Motor neuron (in vitro differentiated cells): ENCODE measurements around the gene FNDC3A. TPM values are rescaled to one million over a fixed set of nuclear protein-coding genes. Genes with fewer than 3 reads are reported as not detected.
"Not testable (repeated sequence)": the region's sequence is repeated elsewhere in the genome, so short reads cannot be mapped to it uniquely, and the experiment has no call there.

Experiments used
- ATAC-seq, 8 experiments: fragments of 200-7000 bp; cut with Tn5 transposase; replicated peaks in 6 of 8; 2 replicates each; pipeline ENCODE4 v1.8.0; 2021; ENCODE audit warnings: mild to moderate bottlenecking in 8 of 8, moderate library complexity in 8 of 8
- H3K27ac ChIP-seq, 2 donors: fragments of 250-450 bp; sonication (Bioruptor Pico); 2 replicates each; pipeline ENCODE4 v1.9.0; 2021; ENCODE audit warnings: antibody characterized with exemption in 2 of 2, mild to moderate bottlenecking in 2 of 2, moderate library complexity in 1 of 2
- H3K4me1 ChIP-seq, 2 donors: fragments of 250-450 bp; sonication (Bioruptor Pico); replicated peaks in 1 of 2; 2 replicates each; pipeline ENCODE4 v1.6.1; 2021; ENCODE audit warnings: antibody characterized with exemption in 2 of 2, mild to moderate bottlenecking in 2 of 2, moderate library complexity in 1 of 2
- H3K4me3 ChIP-seq, 5 donors: fragments of 250-450 bp; sonication (Bioruptor Pico); 2 replicates each; pipeline ENCODE4 v1.9.0; 2021; ENCODE audit warnings: antibody characterized with exemption in 5 of 5, mild to moderate bottlenecking in 5 of 5, moderate library complexity in 4 of 5
- WGBS, 10 experiments: fragments of 450-650 bp; shearing (Covaris generic); methylation state at CpG; one replicate each; pipeline ENCODE4 v1.0.0; 2022; 5-methylcytosine and 5-hydroxymethylcytosine counted together
- in situ Hi-C, 9 experiments: fragments of 400-800 bp; cut with MboI; loops; one replicate each; pipeline ENCODE4 v1.15.0; 2021; ENCODE audit warnings: low sequenced_read_pairs in 9 of 9, low pct_unique_long_range_greater_than_20kb in 2 of 9; ENCODE audit not compliant: unreplicated experiment in 9 of 9
- total RNA-seq, 8 experiments: library from RNA; unstranded; fragments of 300-600 nt; gene quantifications; 2 replicates each; pipeline versions ENCODE4 v1.2.3 to v1.2.4, GENCODE V29; 2022

Gene FNDC3A
- total RNA-seq, 8 experiments from 2014 or later: 41.0 to 83.4 (median 49.5) TPM

DNA sequence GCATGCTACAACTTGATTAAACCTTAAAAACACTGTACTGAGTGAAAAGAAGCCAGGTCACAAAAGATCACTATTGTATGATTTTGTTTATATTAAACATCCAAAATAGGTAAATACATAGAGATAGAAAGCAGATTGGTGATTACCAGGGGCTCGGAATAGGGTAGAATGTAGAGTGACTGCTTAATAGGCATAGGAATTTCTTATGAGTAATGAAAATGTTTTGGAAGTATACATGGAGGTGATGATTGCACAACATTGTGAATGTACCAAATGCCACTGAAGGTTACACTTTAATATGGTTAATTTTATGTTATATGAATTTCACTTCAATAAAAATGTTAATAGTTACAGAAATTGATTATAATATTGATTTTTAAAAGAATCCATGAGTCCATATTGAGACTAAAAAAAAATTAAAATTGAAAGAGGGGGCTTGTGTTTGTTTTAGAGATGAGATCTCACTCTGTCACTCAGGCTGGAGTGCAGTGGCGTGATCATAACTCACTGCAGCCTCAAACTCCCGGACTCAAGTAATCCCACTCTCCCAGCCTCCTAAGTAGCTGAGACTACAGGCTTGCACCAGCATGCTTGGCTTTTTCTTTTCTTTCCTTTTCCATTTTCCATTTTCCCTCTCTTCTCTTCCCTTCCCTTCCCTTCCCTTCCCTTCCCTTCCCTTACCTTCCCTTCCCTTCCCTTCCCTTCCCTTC lies 85.1 kb downstream of the FNDC3A start:
- Histone ChIP-seq H3K4me3 (no peak overlapping the region), H3K27ac (no peak overlapping the region), H3K4me1 (no peaks in the 10 kb centered on the region)
- WGBS, 10 experiments: 65 to 100% (median 94%) methylated on average over 1 to 3 of the region's 3 CpGs; no CpG with 5 or more reads in 1 of the 10 experiments
- in situ Hi-C loops: no loop called here
- ATAC-seq: no peak

DNA sequence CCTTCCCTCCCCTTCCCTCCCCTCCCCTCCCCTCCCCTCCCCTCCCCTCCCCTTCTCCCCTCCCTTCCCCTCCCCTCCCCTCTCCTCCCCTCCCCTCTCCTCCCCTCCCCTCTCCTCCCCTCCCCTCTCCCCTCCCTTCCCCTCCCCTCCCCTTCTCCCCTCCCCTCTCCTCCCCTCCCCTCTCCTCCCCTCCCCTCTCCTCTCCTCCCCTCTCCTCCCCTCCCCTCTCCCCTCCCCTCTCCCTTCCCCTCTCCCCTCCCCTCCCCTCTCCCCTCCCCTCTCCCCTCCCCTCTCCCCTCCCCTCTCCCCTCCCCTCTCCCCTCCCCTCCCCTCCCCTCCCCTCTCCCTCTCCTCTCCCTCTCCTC lies 85.7 kb downstream of the FNDC3A start:
- H3K4me3 ChIP-seq, H3K4me1 ChIP-seq, ATAC-seq, H3K27ac ChIP-seq, in situ Hi-C loops: not testable (repeated sequence)

DNA sequence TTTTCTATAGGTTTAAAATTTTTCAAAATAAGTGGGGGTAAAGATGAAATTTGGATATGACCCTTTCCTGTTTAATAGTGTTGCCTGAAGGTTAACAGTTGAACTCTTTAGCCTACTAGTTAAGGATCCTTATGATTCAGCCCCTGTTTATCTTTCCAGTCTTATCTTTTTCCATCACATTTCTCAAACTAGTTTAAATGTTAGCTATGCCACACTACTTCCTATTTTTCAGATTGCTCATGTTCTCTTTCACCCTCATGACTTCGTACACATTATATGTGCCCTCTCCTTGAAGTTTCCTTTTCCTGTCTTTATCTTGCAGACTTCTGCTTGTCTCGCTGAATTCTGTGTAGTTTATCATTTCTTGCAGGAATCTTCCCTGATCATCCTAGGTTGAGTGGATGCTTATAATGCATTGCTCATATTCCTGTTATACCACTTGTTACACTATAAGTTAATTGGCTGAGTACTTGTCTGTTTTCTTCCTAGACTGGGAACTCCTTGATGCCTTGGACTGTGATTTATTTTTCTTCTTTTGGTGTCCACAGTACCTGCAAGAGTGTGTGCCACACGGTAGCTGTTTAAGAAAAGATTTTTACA lies 86.7 kb downstream of the FNDC3A start:
- Histone ChIP-seq H3K4me3 (no peak overlapping the region), H3K27ac (no peak overlapping the region), H3K4me1 (no peaks in the 10 kb centered on the region)
- in situ Hi-C loops: no loop called here
- ATAC-seq: no peak
- 51 to 100% (median 90%) methylated on average over 2 to 3 of the region's 3 CpGs for WGBS, 10 experiments

DNA sequence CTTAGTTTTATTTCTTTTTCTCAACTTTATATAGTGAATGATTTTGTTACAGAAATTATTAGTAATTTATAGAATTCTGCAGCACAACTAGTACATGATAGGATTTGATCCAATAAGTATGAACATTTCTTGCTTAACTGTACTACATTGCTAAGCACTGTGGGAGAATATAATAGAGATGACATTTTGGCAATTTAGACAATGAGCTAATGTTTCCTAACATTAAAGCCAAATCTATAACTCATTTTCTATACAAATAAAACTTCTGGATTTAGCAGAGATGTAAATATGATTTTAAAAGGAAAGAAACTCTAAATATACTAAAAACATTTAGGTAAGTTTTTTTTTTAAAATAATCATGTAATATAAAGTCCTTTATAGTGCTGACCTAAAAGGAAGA lies 87.3 kb downstream of the FNDC3A start:
- in situ Hi-C loops: no loop called here
- ATAC-seq: no peak
- Histone ChIP-seq H3K27ac (no peak overlapping the region), H3K4me1 (no peaks in the 10 kb centered on the region), H3K4me3 (no peak overlapping the region)

DNA sequence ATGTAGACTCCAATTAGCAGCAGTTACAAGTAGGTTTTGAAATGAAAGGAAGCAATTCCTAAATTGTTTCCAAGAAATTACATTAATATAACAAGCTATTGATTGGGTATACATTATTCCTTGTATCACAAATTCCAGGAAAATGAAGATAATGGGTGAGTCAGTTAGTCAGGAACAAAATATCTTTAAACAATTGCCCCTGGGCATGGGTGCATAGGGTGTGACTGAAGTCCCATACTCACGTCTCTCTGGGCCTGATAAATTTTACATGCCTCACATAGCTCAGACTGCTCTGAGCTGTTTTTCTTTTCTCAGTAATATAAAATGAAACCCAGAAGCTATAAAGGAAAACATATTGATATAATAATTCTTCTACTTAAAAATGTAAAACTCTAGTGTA lies 87.8 kb downstream of the FNDC3A start:
- no peaks in the 10 kb centered on the region for H3K4me1 ChIP-seq
- H3K27ac ChIP-seq: no peak overlapping the region
- no peak overlapping the region for H3K4me3 ChIP-seq
- WGBS, 10 experiments: 0 to 100% (median 30%) methylated on average over 1 of the region's 1 CpG; no CpG with 5 or more reads in 4 of the 10 experiments
- ATAC-seq: peak in 3 of 8 experiments; percentile 90 to 97 (median 90)
- in situ Hi-C loops: no loop called here

DNA sequence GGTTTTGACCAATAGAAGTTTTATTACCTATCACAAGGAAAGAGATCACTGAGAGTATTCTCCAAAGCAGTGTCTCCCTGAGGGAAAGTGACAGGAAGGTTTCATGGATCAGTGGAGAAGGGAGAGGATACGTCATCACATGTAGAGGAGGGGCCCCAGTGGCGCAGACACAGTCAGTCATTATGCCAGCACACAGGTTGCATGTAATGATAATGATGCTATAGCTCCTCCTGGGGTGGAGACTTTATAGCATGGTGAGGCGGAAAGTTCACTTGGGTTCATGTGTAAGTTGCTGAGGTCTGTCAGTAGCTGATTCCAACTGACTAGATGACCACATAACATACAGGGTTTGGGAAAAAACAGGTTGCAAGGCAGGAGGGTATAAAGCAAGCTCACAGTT lies 88.8 kb downstream of the FNDC3A start:
- Histone ChIP-seq H3K27ac (no peak overlapping the region), H3K4me1 (no peaks in the 10 kb centered on the region), H3K4me3 (no peak overlapping the region)
- WGBS, 10 experiments: 83 to 100% (median 100%) methylated on average over 1 to 3 of the region's 3 CpGs; no CpG with 5 or more reads in 3 of the 10 experiments
- in situ Hi-C loops: no loop called here
- peak in 3 of 8 experiments; percentile 45 to 65 (median 50) for ATAC-seq

DNA sequence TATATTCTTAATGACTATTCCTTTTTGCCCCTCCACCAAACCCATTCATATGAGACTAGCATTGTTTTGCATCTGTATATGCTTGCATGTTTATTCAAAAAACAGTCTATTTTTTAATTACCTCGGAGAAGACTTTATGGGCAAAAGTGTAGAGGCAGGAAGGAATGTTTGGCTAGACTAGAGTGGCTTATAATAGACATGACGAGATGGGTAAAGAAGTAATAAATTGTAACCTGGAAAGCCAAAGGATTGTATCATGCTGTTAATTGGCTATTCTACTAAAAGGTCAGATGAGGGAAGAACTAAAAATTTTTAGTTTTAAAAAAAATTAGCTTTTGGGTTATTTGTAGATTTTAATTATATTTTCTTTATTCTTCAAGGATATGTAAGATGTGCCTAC lies 91.1 kb downstream of the FNDC3A start:
- no peak overlapping the region for H3K4me3 ChIP-seq
- WGBS, 10 experiments: 74 to 100% (median 87%) methylated on average over 1 to 2 of the region's 2 CpGs; no CpG with 5 or more reads in 2 of the 10 experiments
- no peak for ATAC-seq
- no peak overlapping the region for H3K27ac ChIP-seq
- H3K4me1 ChIP-seq: no peaks in the 10 kb centered on the region
- in situ Hi-C loops: no loop called here

DNA sequence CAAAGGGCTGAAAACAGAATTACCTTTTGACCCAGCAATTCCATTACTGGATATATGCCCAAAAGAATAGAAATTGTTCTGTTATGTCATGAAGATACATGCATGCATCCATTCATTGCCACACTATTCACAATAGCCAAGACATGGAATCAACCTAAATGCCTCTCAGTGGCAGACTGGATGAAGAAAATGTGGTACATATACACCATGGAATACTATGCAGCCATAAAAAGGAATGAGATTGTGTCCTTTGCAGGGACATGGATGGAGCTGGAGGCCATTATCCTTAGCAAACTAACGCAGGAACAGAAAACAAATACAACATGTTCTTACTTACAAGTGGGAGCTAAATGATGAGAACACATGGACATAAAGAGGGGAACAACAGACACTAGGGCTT lies 92.8 kb downstream of the FNDC3A start:
- in situ Hi-C loops: not testable (repeated sequence)

DNA sequence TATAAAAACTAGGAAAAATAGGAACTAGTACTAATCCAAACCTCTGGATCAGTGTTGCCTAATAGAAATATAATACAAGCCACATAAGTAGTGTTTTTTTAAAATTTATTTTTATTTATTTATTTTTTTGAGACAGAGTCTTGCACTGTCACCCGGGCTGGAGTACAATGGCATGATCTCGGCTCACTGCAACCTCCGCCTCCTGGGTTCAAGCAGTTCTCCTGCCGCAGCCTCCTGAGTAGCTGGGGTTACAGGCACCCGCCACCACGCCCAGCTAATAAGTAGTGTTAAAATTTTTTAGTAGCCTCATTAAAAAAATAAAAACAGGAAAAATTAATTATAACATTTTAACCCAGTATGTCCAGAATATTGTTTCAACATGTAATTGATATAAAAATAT lies 94.3 kb downstream of the FNDC3A start:
- H3K27ac ChIP-seq, H3K4me3 ChIP-seq, in situ Hi-C loops, H3K4me1 ChIP-seq, ATAC-seq: not testable (repeated sequence)
- 92 to 100% (median 97%) methylated on average over 2 to 6 of the region's 6 CpGs; no CpG with 5 or more reads in 1 of the 10 experiments for WGBS, 10 experiments

More for the DNA sequence above, 92.8 kb downstream of the FNDC3A start:
- not testable (repeated sequence) for H3K27ac ChIP-seq, H3K4me1 ChIP-seq, H3K4me3 ChIP-seq, ATAC-seq
- WGBS, 10 experiments: 83 to 100% (median 100%) methylated on average over 1 of the region's 1 CpG; no CpG with 5 or more reads in 4 of the 10 experiments

DNA sequence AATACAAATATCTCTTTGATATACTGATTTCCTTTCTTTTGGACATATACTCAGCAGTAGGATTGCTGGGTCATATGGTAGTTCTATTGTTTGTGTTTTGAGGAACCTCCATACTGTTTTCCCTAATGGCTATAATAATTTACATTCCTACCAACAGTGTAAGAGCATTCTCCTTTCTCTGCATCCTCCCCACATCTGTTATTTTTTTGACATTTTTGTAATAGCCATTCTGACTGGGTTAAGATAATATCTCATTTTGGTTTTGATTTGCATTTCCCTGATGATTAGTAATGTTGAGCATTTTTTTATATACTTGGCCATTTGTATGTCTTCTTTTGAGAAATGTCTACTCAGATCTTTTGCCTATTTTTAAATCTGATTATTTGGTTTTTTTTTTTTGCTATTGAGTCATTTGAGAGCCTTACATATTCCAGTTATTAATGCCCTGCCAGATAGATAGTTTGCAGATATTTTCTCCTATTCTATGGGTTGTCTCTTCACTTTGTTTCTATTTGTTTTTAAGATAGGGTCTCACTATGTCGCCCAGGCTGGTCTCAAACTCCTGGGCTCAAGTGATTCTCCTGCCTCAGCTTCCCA lies 95.7 kb downstream of the FNDC3A start:
- no peak overlapping the region for H3K4me3 ChIP-seq
- 50 to 100% (median 100%) methylated on average over 1 of the region's 1 CpG for WGBS, 10 experiments
- in situ Hi-C loops: no loop called here
- no peak overlapping the region for H3K27ac ChIP-seq
- peak in 1 of 8 experiments; percentile 47 for ATAC-seq
- H3K4me1 ChIP-seq: no peaks in the 10 kb centered on the region

DNA sequence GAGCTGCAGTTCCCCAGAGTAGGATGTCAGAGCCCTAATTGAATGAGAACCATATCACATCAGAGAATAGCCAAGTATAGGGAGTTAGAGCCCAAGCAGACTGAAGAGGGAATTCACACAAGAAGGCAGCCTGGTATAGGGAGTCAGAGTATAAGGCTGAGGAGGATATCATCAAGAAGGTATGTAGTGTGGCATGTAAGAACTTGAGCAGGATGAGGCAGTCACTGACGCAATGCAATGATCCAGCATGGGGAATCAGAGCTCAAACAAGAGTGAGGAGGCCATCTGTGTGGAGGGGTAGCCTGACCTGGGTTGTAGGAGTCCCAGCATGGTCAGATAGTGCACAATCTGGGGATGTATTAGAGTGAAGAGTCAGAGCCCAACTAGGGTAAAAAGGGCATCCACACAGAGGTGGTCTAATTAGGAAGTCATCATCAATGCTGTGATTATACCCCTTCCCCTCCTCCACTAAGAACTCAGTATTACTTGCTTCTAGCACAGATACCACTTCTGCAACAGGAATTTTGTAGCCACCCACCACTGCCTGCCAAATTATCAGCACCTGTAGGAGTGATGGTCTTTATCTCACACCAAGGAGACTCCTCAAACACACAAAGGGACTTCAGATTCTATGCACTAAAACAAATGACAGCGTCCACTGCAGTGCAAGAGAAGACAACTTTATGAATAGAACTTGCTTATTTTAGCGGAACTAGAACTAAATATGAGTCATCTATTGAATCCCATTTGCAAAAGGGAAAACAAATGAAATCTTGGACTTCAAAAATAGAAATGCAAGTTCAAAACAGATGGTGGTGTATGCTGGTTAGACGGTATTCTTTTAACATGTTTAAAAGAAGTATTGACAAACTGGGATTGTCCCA lies 107.2 kb downstream of the FNDC3A start:
- H3K4me3 ChIP-seq: no peak overlapping the region
- peak in 2 of 8 experiments; percentile 85 for ATAC-seq
- 10 to 100% (median 76%) methylated on average over 1 to 3 of the region's 4 CpGs for WGBS, 10 experiments
- in situ Hi-C loops: no loop called here
- no peak overlapping the region for H3K27ac ChIP-seq
- no peaks in the 10 kb centered on the region for H3K4me1 ChIP-seq

DNA sequence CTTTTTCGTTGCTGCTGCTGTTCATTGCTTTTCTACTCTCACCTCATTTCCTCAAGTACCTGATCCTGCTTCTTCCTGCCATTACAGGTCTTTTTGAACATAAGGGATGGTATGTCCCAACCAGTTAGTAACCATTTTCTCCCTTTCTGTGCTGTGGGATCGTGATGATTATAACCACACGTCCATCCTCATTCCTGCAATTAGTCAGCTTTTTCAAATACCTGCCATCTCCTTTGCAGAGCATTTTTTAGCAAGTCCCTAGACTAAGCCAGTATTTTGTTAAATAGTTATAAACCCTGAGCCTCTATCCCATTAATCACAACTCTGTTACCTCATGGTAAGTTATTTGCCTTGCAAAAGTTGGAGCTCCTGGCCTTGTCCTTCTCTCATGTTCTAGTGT lies 109.2 kb downstream of the FNDC3A start:
- no peak overlapping the region for H3K27ac ChIP-seq
- no peaks in the 10 kb centered on the region for H3K4me1 ChIP-seq
- H3K4me3 ChIP-seq: no peak overlapping the region
- ATAC-seq: no peak
- in situ Hi-C loops: no loop called here
- WGBS, 10 experiments: 59 to 100% (median 86%) methylated on average over 1 to 3 of the region's 3 CpGs; no CpG with 5 or more reads in 2 of the 10 experiments

DNA sequence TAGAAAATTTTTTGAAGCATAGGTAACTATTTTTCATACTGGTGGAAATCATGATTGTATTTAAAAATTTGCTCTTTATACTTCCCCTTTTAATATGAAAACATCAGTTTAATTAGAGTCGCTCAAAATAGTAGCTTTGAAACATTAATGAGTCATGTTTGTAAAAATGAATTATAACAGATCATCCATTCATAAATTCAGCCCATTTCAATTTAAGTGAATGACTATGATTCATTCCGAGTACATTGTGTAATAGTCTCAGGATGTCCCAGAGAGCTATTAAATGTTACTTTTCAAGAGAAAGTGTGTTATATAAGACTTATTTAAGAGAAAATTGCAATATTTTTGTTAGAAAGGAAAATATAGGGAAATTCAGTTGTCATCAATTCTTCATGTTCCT lies 111.0 kb downstream of the FNDC3A start:
- Histone ChIP-seq H3K27ac (no peak overlapping the region), H3K4me3 (no peak overlapping the region), H3K4me1 (no peaks in the 10 kb centered on the region)
- WGBS, 10 experiments: 0 to 100% (median 78%) methylated on average over 1 to 2 of the region's 2 CpGs
- ATAC-seq: peak in 1 of 8 experiments; percentile 36
- in situ Hi-C loops: no loop called here
